Measurements from ENCODE around the gene SEM1. TPM values are rescaled to one million over a fixed set of nuclear protein-coding genes. Genes with fewer than 3 reads are reported as not detected.
A peak's percentile ranks its signal among the peaks of the same experiment; 100 is the strongest.
"Not testable (repeated sequence)": the region's sequence is repeated elsewhere in the genome, so short reads cannot be mapped to it uniquely, and the experiment has no call there.

The SEM1 gene
- total and polyA plus RNA-seq, 7 experiments from 2014 or later: 15.4 to 102 (median 42.5) TPM

DNA sequence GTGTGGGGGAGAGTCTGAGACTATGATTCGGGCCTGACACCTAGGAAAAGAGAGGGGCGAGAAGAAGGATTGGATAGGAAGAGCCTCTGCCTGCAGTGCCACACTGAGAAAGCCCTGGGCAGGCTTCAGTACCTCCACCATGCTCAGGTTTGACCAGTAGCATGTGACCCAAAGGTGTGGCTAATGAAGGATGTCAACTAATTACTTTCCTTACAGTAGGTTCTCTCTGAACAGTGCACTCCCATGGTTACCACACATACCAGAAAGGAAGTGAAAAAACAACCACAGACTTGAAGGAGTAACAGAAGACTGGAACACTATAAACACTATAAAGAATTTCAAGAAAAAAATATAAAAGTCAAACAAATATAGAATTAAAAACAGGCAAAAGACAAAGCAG is 46.2 kb downstream of the SEM1 start:
- H3K27ac ChIP-seq (ENCODE audit: low read depth, low read length): no peak overlapping the region
- peak overlapping the region in 1 of 10 donors; percentile 2 for H3K4me3 Mint-ChIP-seq
- no peak for DNase-seq
- no peaks in the 10 kb centered on the region for H3K27me3 Mint-ChIP-seq
- intact Hi-C loops (cut with micrococcal nuclease): no loop called here
- H3K27ac Mint-ChIP-seq: peak overlapping the region in 5 of 9 donors; percentile 1 to 78 (median 9)
- CTCF ChIA-PET: no interaction called here
- H3K36me3 Mint-ChIP-seq: peaks cover under 1 to 25% (median 10%) of the 10 kb centered on the region in 5 donors
- no peaks in the 10 kb centered on the region for H3K4me1 ChIP-seq (ENCODE audit: control insufficient read depth in 2 of 2, insufficient read depth in 2 of 2, low read length in 2 of 2)
- no peaks in the 10 kb centered on the region for H3K27me3 ChIP-seq (ENCODE audit: control insufficient read depth in 2 of 2, insufficient read depth in 2 of 2, low read length in 2 of 2)
- no peaks in the 10 kb centered on the region for H3K36me3 ChIP-seq (ENCODE audit: control insufficient read depth in 2 of 3, insufficient read depth in 3 of 3, low read length in 3 of 3)
- POLR2A ChIA-PET: no interaction called here
- no peak for ATAC-seq
- H3K4me3 ChIP-seq (ENCODE audit: low read length): no peak overlapping the region
- H3K9me3 Mint-ChIP-seq: peaks cover 0 to 3% (median 0%) of the 10 kb centered on the region in 11 donors
- no peaks in the 10 kb centered on the region for H3K9me3 ChIP-seq (ENCODE audit: control insufficient read depth in 2 of 3, low read length in 3 of 3)
- peaks cover 7 to 36% (median 24%) of the 10 kb centered on the region in 7 donors for H3K4me1 Mint-ChIP-seq

DNA sequence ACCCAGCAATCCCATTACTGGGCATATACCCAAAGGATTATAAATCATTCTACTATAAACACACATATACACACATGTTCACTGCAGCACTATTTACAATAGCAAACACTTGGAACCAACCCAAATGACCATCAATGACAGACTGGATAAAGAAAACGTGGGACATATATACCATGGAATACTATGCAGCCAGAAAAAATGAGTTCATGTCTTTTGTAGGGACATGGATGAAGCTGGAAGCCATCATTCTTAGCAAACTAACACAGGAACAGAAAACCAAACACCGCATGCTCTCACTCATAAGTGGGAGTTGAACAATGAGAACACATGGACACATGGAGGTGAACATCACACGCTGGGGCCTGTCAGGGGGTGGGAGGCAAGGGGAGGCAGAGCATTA is 47.5 kb downstream of the SEM1 start:
- intact Hi-C loops (cut with micrococcal nuclease); H3K36me3 ChIP-seq (ENCODE audit: control insufficient read depth in 2 of 3, insufficient read depth in 3 of 3, low read length in 3 of 3); ATAC-seq; CTCF ChIA-PET; H3K9me3 Mint-ChIP-seq; H3K27me3 Mint-ChIP-seq; DNase-seq; H3K9me3 ChIP-seq (ENCODE audit: control insufficient read depth in 2 of 3, low read length in 3 of 3); H3K27ac ChIP-seq (ENCODE audit: low read depth, low read length); H3K4me3 ChIP-seq (ENCODE audit: low read length); H3K4me3 Mint-ChIP-seq; H3K4me1 ChIP-seq (ENCODE audit: control insufficient read depth in 2 of 2, insufficient read depth in 2 of 2, low read length in 2 of 2); H3K27me3 ChIP-seq (ENCODE audit: control insufficient read depth in 2 of 2, insufficient read depth in 2 of 2, low read length in 2 of 2); POLR2A ChIA-PET; H3K27ac Mint-ChIP-seq: not testable (repeated sequence)
- Mint-ChIP-seq H3K36me3 (peaks cover 0 to 22% (median 10%) of the 10 kb centered on the region in 5 donors), H3K4me1 (peaks cover 7 to 36% (median 24%) of the 10 kb centered on the region in 7 donors)

- no peak overlapping the region for H3K4me3 Mint-ChIP-seq
- no peak for ATAC-seq
- POLR2A ChIA-PET: no interaction called here
These were observed 51.6 kb downstream of the SEM1 start for GRCh38 chr7:96658022-96658412.

GRCh38 chr7:96657347-96658021 is 52.2 kb downstream of the SEM1 start:
- DNase-seq (no peak), ATAC-seq (no peak)
- Mint-ChIP-seq H3K4me1 (peaks cover 0 to 5% (median 0%) of the 10 kb centered on the region in 7 donors), H3K27ac (no peak overlapping the region), H3K36me3 (peaks cover 0 to 18% (median 10%) of the 10 kb centered on the region in 5 donors), H3K4me3 (no peak overlapping the region), H3K9me3 (peaks cover 0 to 5% (median 3%) of the 10 kb centered on the region in 11 donors), H3K27me3 (no peaks in the 10 kb centered on the region)
- no peaks in the 10 kb centered on the region for H3K27me3 ChIP-seq (ENCODE audit: control insufficient read depth in 2 of 2, insufficient read depth in 2 of 2, low read length in 2 of 2)
- H3K27ac ChIP-seq (ENCODE audit: low read depth, low read length): no peak overlapping the region
- H3K9me3 ChIP-seq (ENCODE audit: control insufficient read depth in 2 of 3, low read length in 3 of 3): no peaks in the 10 kb centered on the region
- no peak overlapping the region for H3K4me3 ChIP-seq (ENCODE audit: low read length)
- H3K36me3 ChIP-seq (ENCODE audit: control insufficient read depth in 2 of 3, insufficient read depth in 3 of 3, low read length in 3 of 3): no peaks in the 10 kb centered on the region
- no peaks in the 10 kb centered on the region for H3K4me1 ChIP-seq (ENCODE audit: control insufficient read depth in 2 of 2, insufficient read depth in 2 of 2, low read length in 2 of 2)
- ChIA-PET POLR2A (no interaction called here), CTCF (no interaction called here)
- intact Hi-C loops (cut with micrococcal nuclease): no loop called here

More at GRCh38 chr7:96658022-96658412, 51.6 kb downstream of the SEM1 start:
- Histone ChIP-seq H3K9me3 (ENCODE audit: control insufficient read depth in 2 of 3, low read length in 3 of 3) (no peaks in the 10 kb centered on the region), H3K27ac (ENCODE audit: low read depth, low read length) (no peak overlapping the region), H3K4me3 (ENCODE audit: low read length) (no peak overlapping the region), H3K27me3 (ENCODE audit: control insufficient read depth in 2 of 2, insufficient read depth in 2 of 2, low read length in 2 of 2) (no peaks in the 10 kb centered on the region), H3K4me1 (ENCODE audit: control insufficient read depth in 2 of 2, insufficient read depth in 2 of 2, low read length in 2 of 2) (no peaks in the 10 kb centered on the region), H3K36me3 (ENCODE audit: control insufficient read depth in 2 of 3, insufficient read depth in 3 of 3, low read length in 3 of 3) (no peaks in the 10 kb centered on the region)
- no peak for DNase-seq
- Mint-ChIP-seq H3K27me3 (no peaks in the 10 kb centered on the region), H3K9me3 (peaks cover 0 to 4% (median 0%) of the 10 kb centered on the region in 11 donors), H3K27ac (peak overlapping the region in 1 of 9 donors; percentile 51), H3K36me3 (peaks cover 0 to 20% (median 10%) of the 10 kb centered on the region in 5 donors), H3K4me1 (peaks cover under 1 to 8% (median 4%) of the 10 kb centered on the region in 7 donors)
- intact Hi-C loops (cut with micrococcal nuclease): no loop called here
- CTCF ChIA-PET: no interaction called here

DNA sequence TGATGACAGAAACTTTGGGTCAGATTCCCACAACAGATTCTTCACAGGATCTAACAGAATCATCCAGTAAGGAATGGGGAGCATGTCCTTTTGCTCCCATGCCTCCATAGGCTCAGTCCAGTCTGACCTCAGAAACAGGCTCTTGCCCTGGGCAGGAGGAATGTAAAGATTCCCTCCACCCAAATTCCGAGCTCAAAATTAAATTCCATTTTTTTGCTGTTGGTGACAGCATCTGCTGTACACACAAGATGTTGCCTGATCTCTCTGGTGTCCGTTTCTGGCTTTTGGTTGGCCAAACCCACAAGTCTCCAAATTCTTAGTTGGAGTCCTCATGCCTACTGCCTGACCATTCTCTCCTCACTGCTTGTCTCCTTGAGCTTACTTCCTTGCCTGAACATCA is 53.7 kb downstream of the SEM1 start:
- no peaks in the 10 kb centered on the region for H3K36me3 ChIP-seq (ENCODE audit: control insufficient read depth in 2 of 3, insufficient read depth in 3 of 3, low read length in 3 of 3)
- H3K4me1 ChIP-seq (ENCODE audit: control insufficient read depth in 2 of 2, insufficient read depth in 2 of 2, low read length in 2 of 2): no peaks in the 10 kb centered on the region
- no peak overlapping the region for H3K4me3 ChIP-seq (ENCODE audit: low read length)
- H3K27me3 ChIP-seq (ENCODE audit: control insufficient read depth in 2 of 2, insufficient read depth in 2 of 2, low read length in 2 of 2): no peaks in the 10 kb centered on the region
- H3K4me1 Mint-ChIP-seq: peaks cover 0 to 5% (median 0%) of the 10 kb centered on the region in 7 donors
- no peak for DNase-seq
- ATAC-seq: no peak
- intact Hi-C loops (cut with micrococcal nuclease): no loop called here
- H3K27me3 Mint-ChIP-seq: no peaks in the 10 kb centered on the region
- peaks cover 0 to 11% (median 2%) of the 10 kb centered on the region in 11 donors for H3K9me3 Mint-ChIP-seq
- H3K36me3 Mint-ChIP-seq: peaks cover 0 to 22% (median 10%) of the 10 kb centered on the region in 5 donors
- no peak overlapping the region for H3K4me3 Mint-ChIP-seq
- no peak overlapping the region for H3K27ac ChIP-seq (ENCODE audit: low read depth, low read length)
- no peaks in the 10 kb centered on the region for H3K9me3 ChIP-seq (ENCODE audit: control insufficient read depth in 2 of 3, low read length in 3 of 3)
- ChIA-PET POLR2A (no interaction called here), CTCF (no interaction called here)
- no peak overlapping the region for H3K27ac Mint-ChIP-seq

DNA sequence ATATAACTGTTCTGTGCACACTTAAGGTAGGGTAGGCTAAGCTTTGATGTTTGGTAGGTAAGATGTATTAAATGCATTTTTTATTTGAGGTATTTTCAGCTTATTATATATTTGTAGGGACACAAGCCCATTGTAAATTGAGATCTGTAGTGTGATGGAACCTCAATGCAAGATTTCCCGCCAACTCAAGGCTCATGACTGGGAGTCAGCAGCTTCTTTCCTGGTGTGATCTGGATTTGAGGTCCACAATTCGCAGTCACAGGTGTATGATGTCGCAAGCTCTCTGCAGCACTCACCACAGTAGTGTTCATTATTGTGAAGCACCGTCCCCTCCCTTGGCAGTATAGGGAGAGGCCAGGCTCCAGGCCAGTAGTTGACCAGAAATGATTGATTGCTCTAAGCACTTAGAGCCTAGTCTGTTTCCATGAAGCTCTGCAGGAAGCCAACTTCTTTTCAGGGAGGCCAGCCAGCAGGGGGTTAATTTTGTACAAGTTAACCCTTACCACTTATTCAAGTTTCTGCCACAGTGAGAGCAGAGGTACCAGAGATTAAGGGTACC is 54.9 kb downstream of the SEM1 start:
- H3K9me3 Mint-ChIP-seq: peaks cover 0 to 13% (median 2%) of the 10 kb centered on the region in 11 donors
- CTCF ChIA-PET: no interaction called here

GRCh38 chr7:96649981-96650380 is 59.7 kb downstream of the SEM1 start:
- Histone ChIP-seq H3K9me3 (ENCODE audit: control insufficient read depth in 2 of 3, low read length in 3 of 3) (no peaks in the 10 kb centered on the region), H3K4me1 (ENCODE audit: control insufficient read depth in 2 of 2, insufficient read depth in 2 of 2, low read length in 2 of 2) (no peaks in the 10 kb centered on the region), H3K27me3 (ENCODE audit: control insufficient read depth in 2 of 2, insufficient read depth in 2 of 2, low read length in 2 of 2) (no peaks in the 10 kb centered on the region), H3K36me3 (ENCODE audit: control insufficient read depth in 2 of 3, insufficient read depth in 3 of 3, low read length in 3 of 3) (no peaks in the 10 kb centered on the region), H3K27ac (ENCODE audit: low read depth, low read length) (no peak overlapping the region), H3K4me3 (ENCODE audit: low read length) (no peak overlapping the region)
- H3K36me3 Mint-ChIP-seq: peaks cover 0 to 30% (median 12%) of the 10 kb centered on the region in 5 donors
- ChIA-PET POLR2A (no interaction called here), CTCF (no interaction called here)
- H3K9me3 Mint-ChIP-seq: peaks cover 0 to 13% (median 2%) of the 10 kb centered on the region in 11 donors
- H3K4me1 Mint-ChIP-seq: peaks cover 0 to 7% (median 0%) of the 10 kb centered on the region in 7 donors
- intact Hi-C loops (cut with micrococcal nuclease): no loop called here
- H3K4me3 Mint-ChIP-seq: no peak overlapping the region
- no peak for ATAC-seq
- DNase-seq: no peak
- no peak overlapping the region for H3K27ac Mint-ChIP-seq
- H3K27me3 Mint-ChIP-seq: peaks cover 0 to 4% (median 0%) of the 10 kb centered on the region in 5 donors

More for the DNA sequence above, 54.9 kb downstream of the SEM1 start:
- H3K27me3 Mint-ChIP-seq: no peaks in the 10 kb centered on the region
- peaks cover 0 to 5% (median 2%) of the 10 kb centered on the region in 7 donors for H3K4me1 Mint-ChIP-seq
- no peak overlapping the region for H3K27ac ChIP-seq (ENCODE audit: low read depth, low read length)
- no peak overlapping the region for H3K4me3 ChIP-seq (ENCODE audit: low read length)
- no peaks in the 10 kb centered on the region for H3K27me3 ChIP-seq (ENCODE audit: control insufficient read depth in 2 of 2, insufficient read depth in 2 of 2, low read length in 2 of 2)
- no peaks in the 10 kb centered on the region for H3K36me3 ChIP-seq (ENCODE audit: control insufficient read depth in 2 of 3, insufficient read depth in 3 of 3, low read length in 3 of 3)
- peaks cover 0 to 24% (median 15%) of the 10 kb centered on the region in 5 donors for H3K36me3 Mint-ChIP-seq
- H3K9me3 ChIP-seq (ENCODE audit: control insufficient read depth in 2 of 3, low read length in 3 of 3): no peaks in the 10 kb centered on the region
- ATAC-seq (no peak), DNase-seq (no peak)
- no peaks in the 10 kb centered on the region for H3K4me1 ChIP-seq (ENCODE audit: control insufficient read depth in 2 of 2, insufficient read depth in 2 of 2, low read length in 2 of 2)
- H3K27ac Mint-ChIP-seq: no peak overlapping the region
- intact Hi-C loops (cut with micrococcal nuclease): no loop called here
- H3K4me3 Mint-ChIP-seq: no peak overlapping the region
- POLR2A ChIA-PET: no interaction called here
